Ovary (tissue), 3 donors: Measurements from ENCODE around the gene IRX4.

Source experiments
- CTCF ChIP-seq, 3 donors: fragments of 450-650 bp in 2 of 3; fragments of 200-600 bp in 1 of 3; IDR thresholded peaks; one replicate each; pipeline versions ENCODE4 v1.5.1 to v1.8.0; 2016 to 2022; ENCODE audit warnings: antibody characterized with exemption in 3 of 3, mild to moderate bottlenecking in 1 of 3
- EP300 ChIP-seq: sonication (generic); formaldehyde crosslinking; IDR thresholded peaks from one replicate; pipeline ENCODE4 v1.6.1; 2017; ENCODE audit warnings: antibody characterized with exemption
- POLR2A ChIP-seq: fragments of 450-650 bp; IDR thresholded peaks from one replicate; pipeline ENCODE4 v1.6.1; 2017; ENCODE audit warnings: antibody characterized with exemption, mild to moderate bottlenecking, moderate library complexity
- donor health status: DM: no; HTN: no; CAD: no.

- TF ChIP-seq CTCF (IDR thresholded peaks at IDR 0.05) = no peak
- TF ChIP-seq POLR2A = no peak
- no peak for TF ChIP-seq EP300
Observed at GRCh38 chr5:1896602-1897376, 14.1 kb upstream of the IRX4 start.
